ENCODE measurements around the gene CORO2A. TPM values are rescaled to one million over a fixed set of nuclear protein-coding genes. Genes with fewer than 3 reads are reported as not detected.

Gene CORO2A
- total and polyA plus RNA-seq, 10 donors, result 1.3 to 11.0 (median 6.1) TPM

GRCh38 chr9:98219794-98220370 lies 27.4 kb upstream of the CORO2A start:
- Histone ChIP-seq H3K9me3 (no peaks in the 10 kb centered on the region), H3K4me1 (peaks cover 0 to 10% (median 0%) of the 10 kb centered on the region in 6 donors), H3K36me3 (peaks cover 0 to 93% (median 30%) of the 10 kb centered on the region in 6 donors), H3K4me3 (no peak overlapping the region), H3K27me3 (replicated peaks in 1 of 7) (no peaks in the 10 kb centered on the region), H3K27ac (no peak overlapping the region)
- intact Hi-C loops (cut with DNase I; ENCODE audit: low total_unique reads), result no loop called here
- WGBS, 5 donors, result 90 to 94% (median 93%) methylated on average over 11 of the region's 11 CpGs
- peak; percentile 46 for DNase-seq
- TF ChIP-seq POLR2AphosphoS5 (IDR thresholded peaks at IDR 0.05), result no peak
- no peak for TF ChIP-seq CTCF (IDR thresholded peaks at IDR 0.05 in 8 of 11, conservative IDR thresholded peaks at IDR 0.05 in 3 of 11)
- TF ChIP-seq POLR2A (IDR thresholded peaks at IDR 0.05), result no peak

- Histone ChIP-seq H3K27ac (no peak overlapping the region), H3K36me3 (peaks cover 0 to 93% (median 32%) of the 10 kb centered on the region in 6 donors), H3K27me3 (replicated peaks in 1 of 7) (no peaks in the 10 kb centered on the region), H3K9me3 (no peaks in the 10 kb centered on the region), H3K4me1 (peaks cover 0 to 10% (median 0%) of the 10 kb centered on the region in 6 donors), H3K4me3 (no peak overlapping the region)
- peak; percentile 7 for DNase-seq
- WGBS, 5 donors, result 92 to 95% (median 92%) methylated on average over 7 of the region's 7 CpGs
- intact Hi-C loops (cut with DNase I; ENCODE audit: low total_unique reads), result no loop called here
- TF ChIP-seq POLR2A (IDR thresholded peaks at IDR 0.05), result no peak
- TF ChIP-seq POLR2AphosphoS5 (IDR thresholded peaks at IDR 0.05), result no peak
- no peak for TF ChIP-seq CTCF (IDR thresholded peaks at IDR 0.05 in 8 of 11, conservative IDR thresholded peaks at IDR 0.05 in 3 of 11)
These were observed 26.9 kb upstream of the CORO2A start for GRCh38 chr9:98219364-98219716.

- H3K27me3 ChIP-seq (replicated peaks in 1 of 7), result no peaks in the 10 kb centered on the region
- H3K27ac ChIP-seq, result no peak overlapping the region
- intact Hi-C loops (cut with DNase I; ENCODE audit: low total_unique reads), result no loop called here
- H3K36me3 ChIP-seq, result peaks cover 0 to 91% (median 33%) of the 10 kb centered on the region in 6 donors
- H3K9me3 ChIP-seq, result no peaks in the 10 kb centered on the region
- peaks cover 0 to 10% (median 0%) of the 10 kb centered on the region in 6 donors for H3K4me1 ChIP-seq
- DNase-seq, result peak; percentile 38
- 90 to 95% (median 91%) methylated on average over 10 to 11 of the region's 11 CpGs for WGBS, 5 donors
- no peak overlapping the region for H3K4me3 ChIP-seq
- TF ChIP-seq POLR2A (IDR thresholded peaks at IDR 0.05) (no peak), CTCF (IDR thresholded peaks at IDR 0.05 in 8 of 11, conservative IDR thresholded peaks at IDR 0.05 in 3 of 11) (no peak), POLR2AphosphoS5 (IDR thresholded peaks at IDR 0.05) (no peak)
These were observed 26.3 kb upstream of the CORO2A start for GRCh38 chr9:98218562-98219363.

- 86 to 100% (median 97%) methylated on average over 2 of the region's 2 CpGs for WGBS, 5 donors
- Histone ChIP-seq H3K27me3 (replicated peaks in 1 of 7) (no peaks in the 10 kb centered on the region), H3K4me3 (no peak overlapping the region), H3K36me3 (peaks cover 0 to 93% (median 38%) of the 10 kb centered on the region in 6 donors), H3K4me1 (no peaks in the 10 kb centered on the region), H3K9me3 (no peaks in the 10 kb centered on the region), H3K27ac (no peak overlapping the region)
- intact Hi-C loops (cut with DNase I; ENCODE audit: low total_unique reads), result no loop called here
- DNase-seq, result peak; percentile 40
- TF ChIP-seq POLR2AphosphoS5 (IDR thresholded peaks at IDR 0.05), result no peak
- no peak for TF ChIP-seq CTCF (IDR thresholded peaks at IDR 0.05 in 8 of 11, conservative IDR thresholded peaks at IDR 0.05 in 3 of 11)
- TF ChIP-seq POLR2A (IDR thresholded peaks at IDR 0.05), result no peak
These were observed 24.8 kb upstream of the CORO2A start for GRCh38 chr9:98217255-98217654.

All from spleen (tissue), 11 donors.